Choroid plexus epithelial cell (primary cell): ENCODE results near the gene ITSN1.
"Not testable (repeated sequence)": the region's sequence is repeated elsewhere in the genome, so short reads cannot be mapped to it uniquely, and the experiment has no call there.

Experiments
- DNase-seq: peaks from one replicate; pipeline ENCODE4 v3.0.0-alpha.2; 2010; ENCODE audit warnings: low read depth
- H3K4me3 ChIP-seq: 2 replicates; pipeline ENCODE4 v1.5.1; 2011; ENCODE audit warnings: low read depth, mild to moderate bottlenecking, control low read depth, low read length, moderate library complexity
- CTCF ChIP-seq: conservative IDR thresholded peaks from 2 replicates; pipeline ENCODE4 v1.5.1; 2011; ENCODE audit warnings: low read depth, mild to moderate bottlenecking, control low read depth, inconsistent platforms, low read length, moderate library complexity

ITSN1 gene

GRCh38 chr21:33622253-33622652 lies 20.0 kb upstream of the ITSN1 start:
- no peak overlapping the region for H3K4me3 ChIP-seq
- DNase-seq, result no peak
- TF ChIP-seq CTCF, result no peak

GRCh38 chr21:33626151-33626550 lies 16.1 kb upstream of the ITSN1 start:
- not testable (repeated sequence) for DNase-seq, H3K4me3 ChIP-seq

- no peak for TF ChIP-seq CTCF
These were observed 8.0 kb upstream of the ITSN1 start for GRCh38 chr21:33634254-33634653.

GRCh38 chr21:33640697-33641351 lies 1.5 kb upstream of the ITSN1 start:
- peak overlapping the region; percentile 76 for H3K4me3 ChIP-seq
- TF ChIP-seq CTCF, result no peak
- peak; percentile 44 for DNase-seq

More at GRCh38 chr21:33634254-33634653, 8.0 kb upstream of the ITSN1 start:
- no peak overlapping the region for H3K4me3 ChIP-seq
- DNase-seq, result no peak

GRCh38 chr21:33641352-33642026 lies 812 bp upstream of the ITSN1 start, which contains the start of gene CRYZL1:
Gene CRYZL1 (minus strand): TSS chr21:33641741. CDS start chr21:33631551, 10,190 bp downstream.
- DNase-seq, result peak; percentile 100
- TF ChIP-seq CTCF, result no peak
- peak within 1 kb of the TSS; percentile 76 for H3K4me3 ChIP-seq

- peak; percentile 21 for DNase-seq
- no peak for TF ChIP-seq CTCF
- H3K4me3 ChIP-seq, result peak overlapping the region; percentile 70
These were observed 776 bp downstream of the ITSN1 start for GRCh38 chr21:33642896-33643657.

- peak; percentile 42 for DNase-seq
- no peak for TF ChIP-seq CTCF
- peak overlapping the region; percentile 70 for H3K4me3 ChIP-seq
These were observed 1.5 kb downstream of the ITSN1 start for GRCh38 chr21:33643658-33644311.
